Astrocyte (in vitro differentiated cells and primary cell): ENCODE results near the gene TMEM114. TPM values are rescaled to one million over a fixed set of nuclear protein-coding genes. Genes with fewer than 3 reads are reported as not detected.

ENCODE experiments used
- DNase-seq: peaks from one replicate; pipeline ENCODE4 v3.0.0-alpha.2; 2010; ENCODE audit warnings: low read depth
- FAIRE-seq: peaks from 2 replicates; lab custom pipeline; 2011; peaks lifted over from hg19 to GRCh38; lab: Jason Lieb, UNC
- H2AFZ ChIP-seq: 2 replicates; pipeline ENCODE4 v1.6.0; 2012; ENCODE audit warnings: low read depth, low read length, inconsistent platforms
- H3K27ac ChIP-seq: 2 replicates; pipeline ENCODE4 v1.5.1; 2011; ENCODE audit warnings: low read depth, low read length, inconsistent platforms
- H3K27me3 ChIP-seq: 2 replicates; pipeline ENCODE4 v1.6.0; 2011; ENCODE audit warnings: low read length, inconsistent platforms; ENCODE audit not compliant: insufficient read depth
- H3K36me3 ChIP-seq: 2 replicates; pipeline ENCODE4 v1.5.1; 2011; ENCODE audit warnings: low read length, inconsistent platforms; ENCODE audit not compliant: insufficient read depth
- H3K4me1 ChIP-seq: 2 replicates; pipeline ENCODE4 v1.5.1; 2011; ENCODE audit warnings: low read length, inconsistent platforms; ENCODE audit not compliant: insufficient read depth
- H3K4me2 ChIP-seq: 2 replicates; pipeline ENCODE4 v1.6.0; 2012; ENCODE audit warnings: low read length, inconsistent platforms
- H3K4me3 ChIP-seq: 2 replicates; pipeline ENCODE4 v1.5.1; 2011; ENCODE audit warnings: low read depth, mild to moderate bottlenecking, low read length, inconsistent platforms; ENCODE audit not compliant: insufficient read depth
- H3K79me2 ChIP-seq: 2 replicates; pipeline ENCODE4 v1.6.0; 2012; ENCODE audit warnings: mild to moderate bottlenecking, low read length, inconsistent platforms; ENCODE audit not compliant: insufficient read depth
- H3K9ac ChIP-seq: 2 replicates; pipeline ENCODE4 v1.6.0; 2012; ENCODE audit warnings: mild to moderate bottlenecking, low read length, inconsistent platforms
- H3K9me3 ChIP-seq: 2 replicates; pipeline ENCODE4 v1.5.1; 2012; ENCODE audit warnings: low read depth, mild to moderate bottlenecking, low read length, inconsistent platforms; ENCODE audit not compliant: insufficient read depth
- H4K20me1 ChIP-seq: 2 replicates; pipeline ENCODE4 v1.6.0; 2012; ENCODE audit warnings: low read length, inconsistent platforms; ENCODE audit not compliant: insufficient read depth
- H3K27ac Mint-ChIP-seq: one replicate; pipeline ENCODE4 v1.8.0; 2021; ENCODE audit warnings: mild to moderate bottlenecking, mixed read lengths; ENCODE audit not compliant: unreplicated experiment
- H3K27me3 Mint-ChIP-seq: one replicate; pipeline ENCODE4 v1.8.0; 2021; ENCODE audit warnings: low read depth, mixed read lengths; ENCODE audit not compliant: unreplicated experiment
- H3K36me3 Mint-ChIP-seq: one replicate; pipeline ENCODE4 v1.8.0; 2021; ENCODE audit warnings: low read depth, mixed read lengths; ENCODE audit not compliant: unreplicated experiment
- H3K4me1 Mint-ChIP-seq: one replicate; pipeline ENCODE4 v1.8.0; 2021; ENCODE audit warnings: low read depth, mixed read lengths; ENCODE audit not compliant: unreplicated experiment
- H3K4me3 Mint-ChIP-seq: one replicate; pipeline ENCODE4 v1.8.0; 2021; ENCODE audit warnings: mild to moderate bottlenecking, moderate library complexity, mixed read lengths; ENCODE audit not compliant: unreplicated experiment
- H3K9me3 Mint-ChIP-seq: one replicate; pipeline ENCODE4 v1.8.0; 2021; ENCODE audit warnings: mild to moderate bottlenecking, mixed read lengths; ENCODE audit not compliant: unreplicated experiment
- EZH2 ChIP-seq: IDR thresholded peaks from 2 replicates; pipeline ENCODE4 v1.6.1; 2012; ENCODE audit warnings: mild to moderate bottlenecking, low read length, inconsistent platforms; ENCODE audit not compliant: insufficient read depth
- total RNA-seq: library from RNA; stranded (reverse); gene quantifications from 2 replicates; pipeline ENCODE4 v1.2.1, GENCODE V29; 2021
- TF ChIP-seq, protein P1 (sequence below): IDR thresholded peaks from 2 replicates; pipeline ENCODE4 v1.5.1; 2011; ENCODE audit warnings: low read depth, mild to moderate bottlenecking, inconsistent platforms, low read length, moderate library complexity; ENCODE audit not compliant: insufficient read depth

TMEM114 gene
- total RNA-seq, 1 donor from 2014 or later: not detected

DNA sequence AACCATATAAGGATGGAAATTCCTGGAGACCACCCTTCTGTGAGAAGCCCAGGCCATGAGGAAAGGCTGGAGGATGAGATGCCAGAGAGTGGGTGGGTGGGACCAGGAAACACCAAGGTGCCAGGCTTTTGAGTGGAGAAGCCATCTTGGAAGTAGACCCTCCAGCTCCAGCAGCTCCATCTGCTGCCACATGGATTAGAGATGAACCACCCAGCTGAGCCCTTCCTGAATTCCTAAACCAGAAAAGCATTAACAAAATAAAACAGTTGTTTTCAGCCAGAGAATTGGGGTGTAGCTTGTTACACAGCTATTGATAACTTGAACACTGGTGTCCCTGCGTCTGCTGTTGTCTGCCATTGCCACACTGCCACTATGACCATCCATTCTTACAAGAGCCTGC, 6.3 kb upstream of the TMEM114 start:
- Histone ChIP-seq H4K20me1 (no peaks in the 10 kb centered on the region), H3K4me3 (no peak overlapping the region), H3K9ac (no peak overlapping the region), H3K4me2 (no peak overlapping the region), H3K27ac (no peak overlapping the region), H3K79me2 (no peaks in the 10 kb centered on the region), H3K4me1 (no peaks in the 10 kb centered on the region), H3K36me3 (no peaks in the 10 kb centered on the region), H2AFZ (no peak overlapping the region), H3K27me3 (peaks cover 8% of the 10 kb centered on the region), H3K9me3 (peaks cover 6% of the 10 kb centered on the region)
- Mint-ChIP-seq H3K4me1 (no peaks in the 10 kb centered on the region), H3K27ac (no peak overlapping the region), H3K9me3 (peaks cover 11% of the 10 kb centered on the region), H3K36me3 (no peaks in the 10 kb centered on the region), H3K4me3 (no peak overlapping the region), H3K27me3 (peaks cover 25% of the 10 kb centered on the region)
- FAIRE-seq: no peak
- no peak for DNase-seq
- TF ChIP-seq, protein P1, sequence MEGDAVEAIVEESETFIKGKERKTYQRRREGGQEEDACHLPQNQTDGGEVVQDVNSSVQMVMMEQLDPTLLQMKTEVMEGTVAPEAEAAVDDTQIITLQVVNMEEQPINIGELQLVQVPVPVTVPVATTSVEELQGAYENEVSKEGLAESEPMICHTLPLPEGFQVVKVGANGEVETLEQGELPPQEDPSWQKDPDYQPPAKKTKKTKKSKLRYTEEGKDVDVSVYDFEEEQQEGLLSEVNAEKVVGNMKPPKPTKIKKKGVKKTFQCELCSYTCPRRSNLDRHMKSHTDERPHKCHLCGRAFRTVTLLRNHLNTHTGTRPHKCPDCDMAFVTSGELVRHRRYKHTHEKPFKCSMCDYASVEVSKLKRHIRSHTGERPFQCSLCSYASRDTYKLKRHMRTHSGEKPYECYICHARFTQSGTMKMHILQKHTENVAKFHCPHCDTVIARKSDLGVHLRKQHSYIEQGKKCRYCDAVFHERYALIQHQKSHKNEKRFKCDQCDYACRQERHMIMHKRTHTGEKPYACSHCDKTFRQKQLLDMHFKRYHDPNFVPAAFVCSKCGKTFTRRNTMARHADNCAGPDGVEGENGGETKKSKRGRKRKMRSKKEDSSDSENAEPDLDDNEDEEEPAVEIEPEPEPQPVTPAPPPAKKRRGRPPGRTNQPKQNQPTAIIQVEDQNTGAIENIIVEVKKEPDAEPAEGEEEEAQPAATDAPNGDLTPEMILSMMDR: no peak
- no peak for TF ChIP-seq EZH2

DNA sequence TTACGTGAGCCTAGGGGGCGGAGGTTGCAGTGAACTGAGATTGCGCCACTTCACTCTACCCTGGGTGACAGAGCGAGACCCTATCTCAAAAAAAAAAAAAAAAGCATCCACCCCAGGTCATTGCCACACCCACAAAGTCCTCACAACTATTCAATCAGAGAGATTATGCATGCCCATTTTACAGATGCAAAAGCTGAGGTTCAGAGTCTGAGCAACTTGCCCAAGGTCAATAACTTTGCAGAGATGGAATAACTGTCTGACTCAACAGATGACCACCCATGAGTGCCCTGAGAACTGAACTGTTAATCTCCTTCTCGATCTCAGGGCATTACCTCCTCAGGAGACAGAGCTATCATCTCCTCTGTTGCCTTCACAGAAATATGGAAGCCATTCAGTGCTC, 5.5 kb upstream of the TMEM114 start:
- Histone ChIP-seq H3K4me1 (no peaks in the 10 kb centered on the region), H3K4me3 (no peak overlapping the region), H3K79me2 (no peaks in the 10 kb centered on the region), H3K36me3 (no peaks in the 10 kb centered on the region), H4K20me1 (no peaks in the 10 kb centered on the region), H3K4me2 (no peak overlapping the region), H3K27me3 (peaks cover 9% of the 10 kb centered on the region), H3K9me3 (peaks cover 9% of the 10 kb centered on the region), H2AFZ (no peak overlapping the region), H3K9ac (no peak overlapping the region), H3K27ac (no peak overlapping the region)
- no peak for FAIRE-seq
- no peaks in the 10 kb centered on the region for H3K36me3 Mint-ChIP-seq
- no peak overlapping the region for H3K27ac Mint-ChIP-seq
- TF ChIP-seq EZH2: no peak
- TF ChIP-seq, protein P1: no peak
- DNase-seq: no peak
- H3K27me3 Mint-ChIP-seq: peaks cover 24% of the 10 kb centered on the region
- H3K9me3 Mint-ChIP-seq: peaks cover 9% of the 10 kb centered on the region
- no peak overlapping the region for H3K4me3 Mint-ChIP-seq
- H3K4me1 Mint-ChIP-seq: no peaks in the 10 kb centered on the region

DNA sequence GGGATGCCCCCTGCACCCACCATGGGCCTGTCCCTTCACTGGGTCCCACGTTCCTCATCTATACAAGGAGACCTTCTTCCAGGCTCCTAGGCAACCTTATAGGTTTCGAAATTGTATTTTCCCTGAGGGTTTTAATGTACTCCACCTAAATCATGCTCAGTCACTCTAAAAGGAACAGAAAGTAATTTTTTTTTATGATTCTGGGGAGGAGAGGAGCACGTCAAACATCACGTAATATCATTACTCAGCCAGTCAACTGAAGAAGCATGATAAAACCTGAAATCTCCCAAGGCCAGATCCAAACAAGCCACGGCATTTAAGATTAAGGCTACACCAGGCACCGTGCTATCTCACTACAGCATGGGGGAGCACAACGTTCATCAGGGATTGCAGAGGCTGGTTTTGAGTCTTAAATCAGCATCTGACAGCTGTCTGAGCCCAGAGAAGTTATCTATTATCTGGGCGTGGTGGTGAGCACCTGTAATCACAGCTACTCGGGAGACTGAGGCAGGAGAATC, 3.9 kb upstream of the TMEM114 start:
- peaks cover 2% of the 10 kb centered on the region for H3K4me1 Mint-ChIP-seq
- Histone ChIP-seq H4K20me1 (no peaks in the 10 kb centered on the region), H3K9me3 (peaks cover 9% of the 10 kb centered on the region), H3K36me3 (no peaks in the 10 kb centered on the region), H3K4me1 (no peaks in the 10 kb centered on the region), H3K4me3 (no peak overlapping the region), H3K27me3 (peaks cover 23% of the 10 kb centered on the region), H2AFZ (no peak overlapping the region), H3K4me2 (no peak overlapping the region), H3K9ac (no peak overlapping the region), H3K79me2 (no peaks in the 10 kb centered on the region), H3K27ac (no peak overlapping the region)
- peaks cover 9% of the 10 kb centered on the region for H3K9me3 Mint-ChIP-seq
- peaks cover 26% of the 10 kb centered on the region for H3K27me3 Mint-ChIP-seq
- H3K36me3 Mint-ChIP-seq: no peaks in the 10 kb centered on the region
- no peak overlapping the region for H3K4me3 Mint-ChIP-seq
- no peak for FAIRE-seq
- H3K27ac Mint-ChIP-seq: no peak overlapping the region
- TF ChIP-seq EZH2: no peak
- TF ChIP-seq, protein P1: no peak
- DNase-seq: no peak
